ENCODE results near the gene ALDH18A1.

- TF ChIP-seq CTCF (IDR thresholded peaks at IDR 0.05; ENCODE audit: low read depth, low read length) = no peak
- no peak for TF ChIP-seq EZH2phosphoT487 (IDR thresholded peaks at IDR 0.05; ENCODE audit: low read depth)
These were observed 5.0 kb downstream of the ALDH18A1 start for GRCh38 chr10:95651346-95652060.
